Mucosa of descending colon (tissue), 3 donors: Measurements from ENCODE around the gene KAZN. TPM values are rescaled to one million over a fixed set of nuclear protein-coding genes. Genes with fewer than 3 reads are reported as not detected.
A peak's percentile ranks its signal among the peaks of the same experiment; 100 is the strongest.

Experiments
- ATAC-seq: fragments of 200-7000 bp; cut with Tn5 transposase; one replicate; pipeline ENCODE4 v1.9.1; 2020; ENCODE audit warnings: mild to moderate bottlenecking, moderate library complexity
- DNase-seq, 3 donors: peaks; one replicate each; pipeline ENCODE4 v3.0.0-alpha.2; 2020
- H3K36me3 ChIP-seq: fragments of 200-600 bp; one replicate; pipeline ENCODE4 v1.8.0; 2021; ENCODE audit warnings: low read depth, mild to moderate bottlenecking
- H3K4me1 ChIP-seq: fragments of 200-600 bp; one replicate; pipeline ENCODE4 v1.8.0; 2021; ENCODE audit warnings: low read depth, mild to moderate bottlenecking
- H3K4me3 ChIP-seq: fragments of 200-600 bp; one replicate; pipeline ENCODE4 v1.8.0; 2021; ENCODE audit warnings: mild to moderate bottlenecking
- H3K9me3 ChIP-seq: fragments of 200-600 bp; one replicate; pipeline ENCODE4 v1.8.0; 2021; ENCODE audit warnings: mild to moderate bottlenecking
- intact Hi-C, 2 donors: fragments of 100-400 bp; cut with DNase I in 1 of 2; cut with micrococcal nuclease in 1 of 2; formaldehyde crosslinking; loops; one replicate each; pipeline versions ENCODE4 v1.11.0 to v1.11.1; 2022; cut with DNase I, micrococcal nuclease
- total RNA-seq, 3 donors: library from RNA; stranded (reverse); fragmentation: NEBNext Ultra II Directional in 2 of 3; extraction: Animal tissue kit (Norgen Biotek cat#: 25700) in 2 of 3; gene quantifications; one replicate each; pipeline versions ENCODE4 v1.2.1 to v1.2.4, GENCODE V29; 2021 to 2023
- TF ChIP-seq, protein P1 (sequence below): fragments of 200-600 bp; IDR thresholded peaks from one replicate; pipeline ENCODE4 v1.8.0; 2022; ENCODE audit warnings: antibody characterized with exemption, mild to moderate bottlenecking
- donor health status: DM: no; HTN: no; CAD: no; lungs with moderate emphysema.
- donor health status: DM: no; HTN: no; CAD: no.
- donor health status: DM: no; HTN: yes; CAD: no.

The KAZN gene
- total RNA-seq, 3 donors from 2014 or later = 9.7 to 21.9 (median 15.8) TPM

DNA sequence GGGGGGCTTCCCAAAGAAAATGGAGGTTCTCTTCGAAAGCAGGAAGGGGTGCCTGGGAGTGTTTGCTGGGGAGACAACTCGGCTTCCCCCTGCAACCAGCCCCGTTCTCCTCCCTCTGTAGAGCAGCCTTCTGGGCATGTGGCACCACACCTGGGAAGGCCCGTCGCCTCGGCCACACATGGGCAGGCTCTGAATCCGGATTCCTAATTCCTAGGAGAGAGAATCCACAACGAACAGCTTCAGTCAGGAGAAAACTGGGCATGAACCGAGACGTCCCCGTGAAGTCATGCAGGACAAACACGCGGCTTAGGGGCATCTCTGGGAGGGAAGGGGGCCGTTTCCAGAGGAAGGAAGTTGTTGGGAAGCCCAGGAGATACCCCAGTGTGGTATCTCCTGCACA lies 224.5 kb downstream of the KAZN start:
- H3K4me1 ChIP-seq = no peaks in the 10 kb centered on the region
- TF ChIP-seq, protein P1, sequence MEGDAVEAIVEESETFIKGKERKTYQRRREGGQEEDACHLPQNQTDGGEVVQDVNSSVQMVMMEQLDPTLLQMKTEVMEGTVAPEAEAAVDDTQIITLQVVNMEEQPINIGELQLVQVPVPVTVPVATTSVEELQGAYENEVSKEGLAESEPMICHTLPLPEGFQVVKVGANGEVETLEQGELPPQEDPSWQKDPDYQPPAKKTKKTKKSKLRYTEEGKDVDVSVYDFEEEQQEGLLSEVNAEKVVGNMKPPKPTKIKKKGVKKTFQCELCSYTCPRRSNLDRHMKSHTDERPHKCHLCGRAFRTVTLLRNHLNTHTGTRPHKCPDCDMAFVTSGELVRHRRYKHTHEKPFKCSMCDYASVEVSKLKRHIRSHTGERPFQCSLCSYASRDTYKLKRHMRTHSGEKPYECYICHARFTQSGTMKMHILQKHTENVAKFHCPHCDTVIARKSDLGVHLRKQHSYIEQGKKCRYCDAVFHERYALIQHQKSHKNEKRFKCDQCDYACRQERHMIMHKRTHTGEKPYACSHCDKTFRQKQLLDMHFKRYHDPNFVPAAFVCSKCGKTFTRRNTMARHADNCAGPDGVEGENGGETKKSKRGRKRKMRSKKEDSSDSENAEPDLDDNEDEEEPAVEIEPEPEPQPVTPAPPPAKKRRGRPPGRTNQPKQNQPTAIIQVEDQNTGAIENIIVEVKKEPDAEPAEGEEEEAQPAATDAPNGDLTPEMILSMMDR = no peak
- no peak overlapping the region for H3K4me3 ChIP-seq
- no peak for DNase-seq
- intact Hi-C loops = no loop called here
- no peak for ATAC-seq
- no peaks in the 10 kb centered on the region for H3K36me3 ChIP-seq
- H3K9me3 ChIP-seq = no peaks in the 10 kb centered on the region

DNA sequence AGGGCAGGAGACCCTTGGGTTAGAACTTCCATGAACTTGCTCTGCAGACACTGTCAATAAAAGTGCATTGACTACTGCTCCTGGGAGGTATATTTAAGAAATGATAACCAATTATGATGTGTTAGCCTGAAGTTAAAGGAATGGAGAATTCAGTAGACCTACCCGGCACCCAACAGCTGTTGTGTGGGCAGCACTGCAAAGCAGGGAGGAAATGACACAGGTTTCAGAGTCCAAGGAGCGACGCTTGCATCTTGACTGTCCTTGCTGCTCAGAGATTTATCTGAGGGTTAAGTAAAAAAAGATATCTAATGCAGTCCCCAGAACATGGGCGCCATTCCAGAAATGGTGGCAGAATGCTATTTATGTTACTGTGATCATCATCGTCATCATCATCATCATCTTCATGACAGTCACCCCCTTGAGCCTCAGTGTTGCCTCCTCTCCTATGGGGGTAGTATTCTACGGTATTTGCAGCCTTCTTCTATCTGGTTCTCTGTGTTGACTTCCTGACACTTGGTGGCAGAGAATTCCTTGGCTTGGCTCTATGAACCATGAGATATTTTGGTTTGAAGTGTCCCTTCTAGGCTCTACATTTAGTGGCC lies 225.9 kb downstream of the KAZN start:
- DNase-seq (no peak), ATAC-seq (no peak)
- H3K4me1 ChIP-seq = no peaks in the 10 kb centered on the region
- no peaks in the 10 kb centered on the region for H3K9me3 ChIP-seq
- H3K4me3 ChIP-seq = no peak overlapping the region
- TF ChIP-seq, protein P1 = no peak
- no peaks in the 10 kb centered on the region for H3K36me3 ChIP-seq
- intact Hi-C loops = no loop called here

DNA sequence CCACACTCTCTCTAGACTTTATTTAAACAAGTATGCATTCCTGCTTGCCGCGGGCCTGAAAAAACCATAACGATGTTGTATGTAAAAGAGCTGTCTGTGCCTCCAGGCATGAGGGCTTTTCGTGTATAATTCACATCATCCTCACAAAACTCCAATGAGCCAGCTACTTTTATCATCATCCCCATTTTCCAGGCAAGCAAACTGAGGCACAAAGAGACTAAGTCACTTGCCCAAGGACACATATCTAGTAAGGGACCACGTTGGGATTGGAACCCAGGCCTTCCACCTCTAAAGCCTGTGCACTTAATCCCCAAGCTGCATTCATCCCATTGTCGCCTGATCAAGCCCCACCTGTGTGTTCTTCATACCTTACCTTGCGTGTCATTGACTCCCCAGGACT lies 226.9 kb downstream of the KAZN start:
- intact Hi-C loops = no loop called here
- Histone ChIP-seq H3K9me3 (no peaks in the 10 kb centered on the region), H3K4me3 (no peak overlapping the region), H3K4me1 (no peaks in the 10 kb centered on the region), H3K36me3 (no peaks in the 10 kb centered on the region)
- DNase-seq (no peak), ATAC-seq (no peak)
- TF ChIP-seq, protein P1 = no peak

DNA sequence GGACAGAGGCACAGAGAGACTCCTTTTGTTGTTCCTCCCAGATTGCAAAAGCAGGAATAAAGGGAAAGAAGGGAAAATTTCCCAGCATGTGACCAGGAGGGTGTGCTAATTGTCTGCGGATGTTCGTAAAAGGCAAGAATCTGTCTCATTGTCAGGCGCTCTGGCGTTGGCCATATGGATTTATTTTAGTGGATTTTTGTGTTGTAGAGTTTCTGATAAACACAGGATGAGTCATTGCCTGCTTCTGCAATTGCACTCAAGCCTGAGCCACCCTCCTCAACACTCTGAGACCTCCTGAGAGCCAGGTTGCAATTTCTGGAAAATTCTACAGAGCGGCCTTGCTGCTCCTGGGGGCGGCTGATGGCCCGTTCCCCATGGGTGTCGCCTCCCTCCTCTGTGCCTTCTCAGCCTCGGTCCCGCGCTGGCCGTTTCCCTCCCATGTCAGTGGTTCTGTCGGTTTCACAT lies 227.7 kb downstream of the KAZN start:
- Histone ChIP-seq H3K4me3 (no peak overlapping the region), H3K9me3 (no peaks in the 10 kb centered on the region), H3K36me3 (no peaks in the 10 kb centered on the region), H3K4me1 (no peaks in the 10 kb centered on the region)
- intact Hi-C loops = no loop called here
- TF ChIP-seq, protein P1 = no peak
- peak; percentile 48 for ATAC-seq
- peak in 1 of 3 donors; percentile 38 for DNase-seq

DNA sequence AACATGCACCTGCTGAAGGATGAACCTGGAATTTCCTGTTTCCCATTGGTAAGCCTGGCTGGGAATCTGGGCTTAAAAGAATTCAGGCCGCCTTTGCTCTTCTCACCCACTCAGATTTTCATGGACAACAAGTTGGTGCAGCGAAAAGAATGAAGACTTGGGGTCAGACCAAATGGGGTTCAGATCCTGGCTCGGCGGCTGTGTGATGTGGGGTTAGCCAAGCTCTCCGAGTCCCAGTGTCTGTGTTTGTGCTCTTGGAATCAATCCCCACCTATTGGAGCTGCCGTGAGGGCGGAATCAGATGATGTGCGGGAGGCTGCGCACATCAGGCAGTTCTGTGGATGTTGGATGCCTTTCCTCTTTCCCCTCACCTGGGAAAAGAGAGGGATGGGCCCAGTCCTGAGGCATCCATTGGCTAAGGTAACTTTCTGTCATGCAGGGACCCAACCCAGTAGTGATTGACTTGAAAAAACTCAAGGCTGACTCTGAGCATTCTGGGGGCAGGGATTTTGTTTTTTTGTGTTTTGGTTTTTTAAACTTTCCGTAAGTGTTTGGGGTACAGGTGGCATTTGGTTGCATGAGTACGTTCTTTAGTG lies 228.3 kb downstream of the KAZN start:
- ATAC-seq (no peak), DNase-seq (no peak)
- intact Hi-C loops = no loop called here
- Histone ChIP-seq H3K4me3 (no peak overlapping the region), H3K9me3 (no peaks in the 10 kb centered on the region), H3K36me3 (no peaks in the 10 kb centered on the region), H3K4me1 (no peaks in the 10 kb centered on the region)
- TF ChIP-seq, protein P1 = no peak
